GM12878 (cell line): Measurements from ENCODE around the gene KLHL22. TPM values are rescaled to one million over a fixed set of nuclear protein-coding genes. Genes with fewer than 3 reads are reported as not detected.

ENCODE experiments used
- ATAC-seq: fragments of 200-7000 bp; cut with Tn5 transposase; 3 replicates; pipeline ENCODE4 v1.9.1; 2020; ENCODE audit warnings: mild to moderate bottlenecking, moderate library complexity
- BruUV-seq: library from RNA; stranded (reverse); fragments of 400-500 nt; replicated peaks from 2 replicates; lab custom pipeline; 2021; lab: Mats Ljungman, UMichigan
- CTCF ChIA-PET: fragments of 300-600 bp; sonication (Branson Sonifier 250); formaldehyde crosslinking; extraction: SDS; loops from one replicate; lab custom pipeline; 2021; ENCODE audit warnings: inconsistent platforms; lab: Yijun Ruan, JAX
- POLR2A ChIA-PET: fragments of 350-600 bp; formaldehyde crosslinking; extraction: SDS; loops from one replicate; lab custom pipeline; 2021; ENCODE audit warnings: inconsistent platforms; lab: Charles Lee
- RAD21 ChIA-PET: fragments of 300-600 bp; sonication (Branson Sonifier 250); formaldehyde crosslinking; loops from one replicate; lab custom pipeline; 2023; ENCODE audit warnings: antibody characterized with exemption; ENCODE audit not compliant: unreplicated experiment; lab: Charles Lee
- SMC1A ChIA-PET: fragments of 300-600 bp; sonication (Branson Sonifier 250); formaldehyde crosslinking; loops from one replicate; lab custom pipeline; 2023; ENCODE audit not compliant: unreplicated experiment, uncharacterized antibody; lab: Charles Lee
- DNase-seq: peaks from one replicate; pipeline ENCODE4 v3.0.0-alpha.2; 2011; ENCODE audit warnings: low read depth, low spot score
- FAIRE-seq: peaks from 3 replicates; lab custom pipeline; 2011; peaks lifted over from hg19 to GRCh38; lab: Jason Lieb, UNC
- H2AFZ ChIP-seq: 2 replicates; pipeline ENCODE4 v1.6.0; 2011; ENCODE audit warnings: low read depth, low read length, control low read depth; ENCODE audit not compliant: control insufficient read depth
- H3K27ac ChIP-seq: 2 replicates; pipeline ENCODE4 v1.5.1; 2011; ENCODE audit warnings: control low read depth; ENCODE audit not compliant: control insufficient read depth, insufficient read depth
- H3K27me3 ChIP-seq, 2 experiments: replicated peaks in 1 of 2; 2 replicates each; pipeline versions ENCODE4 v1.6.0 to v1.6.1; 2011; ENCODE audit warnings: low read length in 1 of 2; ENCODE audit not compliant: control insufficient read depth in 2 of 2, insufficient read depth in 2 of 2
- H3K36me3 ChIP-seq, 2 experiments: 2 replicates each; pipeline ENCODE4 v1.5.1; 2011; ENCODE audit warnings: low read length in 1 of 2; ENCODE audit not compliant: control insufficient read depth in 2 of 2, insufficient read depth in 2 of 2
- H3K4me1 ChIP-seq: 2 replicates; pipeline ENCODE4 v1.6.1; 2011; ENCODE audit warnings: mild to moderate bottlenecking, low read length, moderate library complexity, mixed read lengths; ENCODE audit not compliant: control insufficient read depth, insufficient read depth
- H3K4me2 ChIP-seq: 2 replicates; pipeline ENCODE4 v1.6.0; 2011; ENCODE audit warnings: control low read depth; ENCODE audit not compliant: control insufficient read depth, insufficient read depth
- H3K4me3 ChIP-seq: fragments of 200-600 bp; sonication (generic); 2 replicates; pipeline ENCODE4 v1.5.1; 2016
- H3K79me2 ChIP-seq: 2 replicates; pipeline ENCODE4 v1.6.0; 2011; ENCODE audit warnings: low read length; ENCODE audit not compliant: control insufficient read depth, insufficient read depth
- H3K9ac ChIP-seq: 2 replicates; pipeline ENCODE4 v1.8.0; 2011; ENCODE audit warnings: low read length, control low read depth, mixed read lengths; ENCODE audit not compliant: control insufficient read depth, insufficient read depth
- H3K9me3 ChIP-seq: replicated peaks from 3 replicates; pipeline ENCODE4 v1.5.1; 2011; ENCODE audit warnings: mild to moderate bottlenecking, low read length; ENCODE audit not compliant: control insufficient read depth, insufficient read depth
- H4K20me1 ChIP-seq: 2 replicates; pipeline ENCODE4 v1.6.0; 2011; ENCODE audit not compliant: control insufficient read depth, insufficient read depth
- KAT2A ChIP-seq: conservative IDR thresholded peaks from 2 replicates; pipeline ENCODE4 v1.6.1; 2011; ENCODE audit warnings: low read depth, low read length; ENCODE audit not compliant: control insufficient read depth
- RAD51 ChIP-seq: fragments of 450-650 bp; IDR thresholded peaks from 2 replicates; pipeline ENCODE4 v1.6.1; 2016; ENCODE audit warnings: moderate library complexity, mild to moderate bottlenecking, inconsistent platforms
- SP1 ChIP-seq: IDR thresholded peaks from one replicate; pipeline ENCODE4 v1.6.1; 2011; ENCODE audit warnings: low read depth, low read length
- WGBS: methylation state at CpG from one replicate; pipeline ENCODE4 v1.1.6; 2016; ENCODE audit warnings: low lambda C conversion rate; ENCODE audit not compliant: insufficient replicate concordance, insufficient coverage; ENCODE audit errors: missing lambda C conversion rate; 5-methylcytosine and 5-hydroxymethylcytosine counted together
- in situ Hi-C: fragments of 300-500 bp; cut with MboI; formaldehyde crosslinking; loops from 9 replicates; pipeline ENCODE4 v1.14.3; 2018; ENCODE audit warnings: mixed read lengths
- intact Hi-C: fragments of 100-400 bp; cut with micrococcal nuclease; formaldehyde crosslinking; loops from one replicate; pipeline ENCODE4 v1.14.2; 2022; ENCODE audit not compliant: unreplicated experiment
- polyA plus RNA-seq, 11 experiments: library from polyadenylated mRNA; depleted of rRNA in 4 of 11; unstranded in 6 of 11; stranded (reverse) in 5 of 11; fragments of >200 nt; fragmentation: Nextera tagmentation in 4 of 11; fragmentation: Illumina TruSeq in 1 of 11; extraction: Ambion mirVana in 4 of 11; extraction: Trizol in 1 of 11; gene quantifications; 1 replicate in 1 of 11; 2 replicates in 10 of 11; pipeline versions ENCODE4 v1.2.1 to v1.2.3, GENCODE V29; 2011 to 2016; ENCODE audit warnings: inconsistent platforms in 2 of 11, missing spikeins in 2 of 11, low read depth in 1 of 11
- total RNA-seq, 4 experiments: library from RNA; depleted of rRNA in 3 of 4; stranded (reverse); fragments of >200 nt in 3 of 4; fragmentation: Illumina TruSeq in 1 of 4; extraction: Trizol in 1 of 4; gene quantifications; 2 replicates each; pipeline versions ENCODE4 v1.2.1 to v1.2.3, GENCODE V29; 2013 to 2021
- TF ChIP-seq, protein P1 (sequence below): IDR thresholded peaks from 2 replicates; pipeline ENCODE4 v1.6.1; 2011; ENCODE audit warnings: mild to moderate bottlenecking, low read depth, low read length, moderate library complexity; ENCODE audit not compliant: insufficient replicate concordance

KLHL22 gene
- total and polyA plus RNA-seq, 10 of the 15 experiments (the other 5 are each of a cell fraction or from before 2014, with no cell fraction given), result 0.06 to 22.1 (median 14.2) TPM

DNA sequence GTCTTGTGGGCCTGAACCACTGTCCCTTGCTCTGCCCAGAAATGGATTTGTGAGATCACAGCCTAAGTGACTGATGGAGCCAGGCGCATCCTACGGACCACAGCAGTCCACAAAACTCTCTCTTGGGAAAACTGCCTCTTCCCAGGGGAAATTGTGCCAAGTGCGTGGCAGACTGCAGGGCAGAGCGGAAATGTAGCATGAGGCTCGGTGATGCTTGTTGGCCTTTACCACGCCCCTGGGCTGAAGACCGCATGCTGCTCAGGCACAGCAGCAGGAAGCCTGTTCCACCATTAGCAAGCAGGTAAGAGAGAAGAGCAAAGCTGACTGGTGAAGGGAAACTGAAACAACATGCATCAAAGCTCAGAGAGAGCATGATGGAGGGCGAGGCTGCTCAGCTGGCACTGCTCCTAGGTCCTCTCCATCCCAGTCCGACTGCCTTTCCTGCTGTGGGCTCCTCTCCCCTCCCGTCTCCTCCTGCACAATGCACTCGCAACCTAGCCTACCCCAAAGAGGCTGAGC lies 31.4 kb downstream of the KLHL22 start:
- DNase-seq (no peak), ATAC-seq (peak; percentile 43), FAIRE-seq (peak; percentile 27)
- no peaks in the 10 kb centered on the region for H3K79me2 ChIP-seq
- no peaks in the 10 kb centered on the region for H3K9me3 ChIP-seq
- no peak overlapping the region for H3K4me3 ChIP-seq
- peak overlapping the region; percentile 51 for H3K27ac ChIP-seq
- in situ Hi-C loops (no loop called here), intact Hi-C loops (no loop called here)
- peak overlapping the region; percentile 46 for H2AFZ ChIP-seq
- H3K36me3 ChIP-seq, result peaks cover 3 to 4% of the 10 kb centered on the region in 2 experiments; a peak in 2 of 4 replicates
- no TSS peak for BruUV-seq
- ChIA-PET POLR2A (interaction anchor here (1.0 kb wide), 1 partner anchor 30 kb away, joined by 4 read pairs; no protein-coding TSS in a partner anchor), CTCF (interaction anchor here (0.6 to 3.3 kb wide), 6 partner anchors 8 to 53 kb away, joined by 3 to 13 read pairs (median 3); no protein-coding TSS in a partner anchor), SMC1A (interaction anchor here (1.0 to 1.3 kb wide), 4 partner anchors 7 to 46 kb away, joined by 3 to 5 read pairs (median 4); no protein-coding TSS in a partner anchor), RAD21 (interaction anchor here (1.0 to 1.3 kb wide), 2 partner anchors 30 to 31 kb away, joined by 3 to 4 read pairs; partner anchors contain the start of gene KLHL22)
- no peak overlapping the region for H3K9ac ChIP-seq
- no peaks in the 10 kb centered on the region for H3K27me3 ChIP-seq
- 0 out of 2 replicates have a peak overlapping the region, but pooled peaks have one; percentile 19 for H3K4me2 ChIP-seq
- H4K20me1 ChIP-seq, result no peaks in the 10 kb centered on the region
- TF ChIP-seq SP1, result no peak
- TF ChIP-seq RAD51, result no peak
- TF ChIP-seq, protein P1, sequence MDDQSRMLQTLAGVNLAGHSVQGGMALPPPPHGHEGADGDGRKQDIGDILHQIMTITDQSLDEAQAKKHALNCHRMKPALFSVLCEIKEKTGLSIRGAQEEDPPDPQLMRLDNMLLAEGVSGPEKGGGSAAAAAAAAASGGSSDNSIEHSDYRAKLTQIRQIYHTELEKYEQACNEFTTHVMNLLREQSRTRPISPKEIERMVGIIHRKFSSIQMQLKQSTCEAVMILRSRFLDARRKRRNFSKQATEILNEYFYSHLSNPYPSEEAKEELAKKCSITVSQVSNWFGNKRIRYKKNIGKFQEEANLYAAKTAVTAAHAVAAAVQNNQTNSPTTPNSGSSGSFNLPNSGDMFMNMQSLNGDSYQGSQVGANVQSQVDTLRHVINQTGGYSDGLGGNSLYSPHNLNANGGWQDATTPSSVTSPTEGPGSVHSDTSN, result no peak
- no peak for TF ChIP-seq KAT2A
- 38% methylated on average over 11 of the region's 11 CpGs for WGBS
- peaks cover 17% of the 10 kb centered on the region for H3K4me1 ChIP-seq
